PFSK-1 (cell line): ENCODE data around the gene TRERF1.

Experiments used
- FOXP2 ChIP-seq: optimal IDR thresholded peaks from 2 replicates; pipeline ENCODE3; 2011; ENCODE audit warnings: borderline replicate concordance, control low read depth, inconsistent platforms; ENCODE audit not compliant: insufficient read depth; ENCODE audit errors: extremely low read length, extremely low read depth
- POLR2AphosphoS5 ChIP-seq: IDR thresholded peaks from 2 replicates; pipeline ENCODE4 v1.6.1; 2012; ENCODE audit warnings: low read depth, mild to moderate bottlenecking, control low read depth, low read length, moderate library complexity
- REST ChIP-seq, 2 experiments: IDR thresholded peaks; 2 replicates each; pipeline versions ENCODE4 v1.6.1 to v1.8.0; 2011 to 2012; ENCODE audit warnings: low read depth in 2 of 2, low read length in 2 of 2, control low read depth in 1 of 2, inconsistent platforms in 1 of 2, mild to moderate bottlenecking in 1 of 2, moderate library complexity in 1 of 2; ENCODE audit not compliant: insufficient read depth in 1 of 2
- SIN3A ChIP-seq: IDR thresholded peaks from 2 replicates; pipeline ENCODE4 v1.6.1; 2012; ENCODE audit warnings: mild to moderate bottlenecking, low read length, moderate library complexity, borderline replicate concordance; ENCODE audit not compliant: insufficient read depth
- TAF1 ChIP-seq: IDR thresholded peaks from 2 replicates; pipeline ENCODE4 v1.6.1; 2012; ENCODE audit warnings: low read length, control low read depth, borderline replicate concordance; ENCODE audit not compliant: insufficient read depth

TRERF1 gene

GRCh38 chr6:42396720-42397119 is 55.0 kb downstream of the TRERF1 start:
- no peak for TF ChIP-seq POLR2AphosphoS5
- TF ChIP-seq FOXP2, result no peak
- no peak for TF ChIP-seq TAF1
- no peak for TF ChIP-seq SIN3A
- TF ChIP-seq REST (IDR thresholded peaks at IDR 0.05; ENCODE audit: insufficient read depth in 1 of 2, low read depth in 2 of 2, low read length in 2 of 2), result no peak

- TF ChIP-seq REST (IDR thresholded peaks at IDR 0.05; ENCODE audit: insufficient read depth in 1 of 2, low read depth in 2 of 2, low read length in 2 of 2) (no peak), FOXP2 (no peak), TAF1 (no peak), POLR2AphosphoS5 (no peak), SIN3A (no peak)
These were observed 56.7 kb downstream of the TRERF1 start for GRCh38 chr6:42394881-42395620.

GRCh38 chr6:42394151-42394550 is 57.6 kb downstream of the TRERF1 start:
- no peak for TF ChIP-seq FOXP2
- no peak for TF ChIP-seq REST (IDR thresholded peaks at IDR 0.05; ENCODE audit: insufficient read depth in 1 of 2, low read depth in 2 of 2, low read length in 2 of 2)
- TF ChIP-seq TAF1, result no peak
- no peak for TF ChIP-seq POLR2AphosphoS5
- no peak for TF ChIP-seq SIN3A

- TF ChIP-seq FOXP2, result no peak
- no peak for TF ChIP-seq POLR2AphosphoS5
These were observed 58.4 kb downstream of the TRERF1 start for GRCh38 chr6:42393339-42393738.

GRCh38 chr6:42392833-42393232 is 58.9 kb downstream of the TRERF1 start:
- TF ChIP-seq REST (IDR thresholded peaks at IDR 0.05; ENCODE audit: insufficient read depth in 1 of 2, low read depth in 2 of 2, low read length in 2 of 2) (no peak), SIN3A (no peak), TAF1 (no peak), POLR2AphosphoS5 (no peak)

- TF ChIP-seq POLR2AphosphoS5 (no peak), SIN3A (no peak), FOXP2 (no peak), REST (IDR thresholded peaks at IDR 0.05; ENCODE audit: insufficient read depth in 1 of 2, low read depth in 2 of 2, low read length in 2 of 2) (no peak), TAF1 (no peak)
These were observed 60.3 kb downstream of the TRERF1 start for GRCh38 chr6:42391441-42391840.
